Transverse colon (tissue), 4 donors: Measurements from ENCODE around the gene PRPF19. TPM values are rescaled to one million over a fixed set of nuclear protein-coding genes. Genes with fewer than 3 reads are reported as not detected.

Experiments used
- DNase-seq: peaks from one replicate; pipeline ENCODE4 v3.0.0-alpha.2; 2019
- H3K27ac ChIP-seq, 4 donors: fragments of 200-600 bp; sonication (generic); 2 replicates each; pipeline ENCODE4 v1.5.1; 2016 to 2018; ENCODE audit warnings: inconsistent platforms in 4 of 4
- H3K27me3 ChIP-seq: fragments of 200-600 bp; sonication (generic); 2 replicates; pipeline ENCODE4 v1.5.1; 2017; ENCODE audit warnings: inconsistent platforms
- H3K36me3 ChIP-seq, 4 donors: fragments of 200-600 bp; sonication (generic); 2 replicates each; pipeline ENCODE4 v1.5.1; 2017 to 2019; ENCODE audit warnings: inconsistent platforms in 4 of 4
- H3K4me1 ChIP-seq, 4 donors: fragments of 200-600 bp; sonication (generic); 2 replicates each; pipeline ENCODE4 v1.5.1; 2017 to 2020; ENCODE audit warnings: inconsistent platforms in 4 of 4
- H3K4me3 ChIP-seq, 4 donors: fragments of 200-600 bp; sonication (generic); 1 replicate in 1 of 4; 2 replicates in 3 of 4; pipeline versions ENCODE4 v1.5.1 to v1.6.1; 2017 to 2019; ENCODE audit warnings: inconsistent platforms in 4 of 4
- H3K9me3 ChIP-seq, 2 donors: fragments of 200-600 bp; sonication (generic); 2 replicates each; pipeline ENCODE4 v1.5.1; 2017 to 2019; ENCODE audit warnings: inconsistent platforms in 2 of 2
- CTCF ChIP-seq, 5 experiments: fragments of 200-600 bp in 3 of 5; fragments of 450-650 bp in 2 of 5; sonication (generic) in 3 of 5; IDR thresholded peaks; 1 replicate in 2 of 5; 2 replicates in 3 of 5; pipeline ENCODE4 v1.5.1; 2016 to 2017; ENCODE audit warnings: antibody characterized with exemption in 5 of 5, inconsistent platforms in 3 of 5, mild to moderate bottlenecking in 2 of 5, moderate library complexity in 1 of 5
- EP300 ChIP-seq: sonication (generic); formaldehyde crosslinking; IDR thresholded peaks from one replicate; pipeline ENCODE4 v1.6.1; 2017; ENCODE audit warnings: antibody characterized with exemption, low read depth
- POLR2A ChIP-seq: fragments of 450-650 bp; IDR thresholded peaks from one replicate; pipeline ENCODE4 v1.6.1; 2016; ENCODE audit warnings: antibody characterized with exemption, mild to moderate bottlenecking, moderate library complexity
- POLR2AphosphoS5 ChIP-seq, 3 donors: sonication (generic); formaldehyde crosslinking; IDR thresholded peaks; one replicate each; pipeline ENCODE4 v1.6.1; 2016; ENCODE audit warnings: antibody characterized with exemption in 3 of 3
- WGBS, 2 donors: methylation state at CpG; one replicate each; pipeline ENCODE4 v1.1.5; 2018; ENCODE audit warnings: low coverage in 1 of 2; 5-methylcytosine and 5-hydroxymethylcytosine counted together
- in situ Hi-C, 4 donors: fragments of 200-750 bp; cut with MboI; loops; one replicate each; pipeline versions ENCODE4 v1.15.0 to v1.15.1; 2017; ENCODE audit warnings: low sequenced_read_pairs in 3 of 4, low pct_ligation_motif_present in 1 of 4, low pct_unique_long_range_greater_than_20kb in 1 of 4
- intact Hi-C: fragments of 100-400 bp; cut with DNase I; formaldehyde crosslinking; loops from one replicate; pipeline ENCODE4 v1.15.1; 2023; ENCODE audit warnings: low total_unique reads
- total RNA-seq, 4 donors: library from RNA; depleted of rRNA; stranded (reverse); fragments of >200 nt; gene quantifications; one replicate each; pipeline ENCODE4 v1.1.0, GENCODE V29; 2016

PRPF19 gene
- total RNA-seq, 4 donors from 2014 or later, result 15.5 to 70.3 (median 42.8) TPM

- TF ChIP-seq POLR2AphosphoS5 (IDR thresholded peaks at IDR 0.05) (peak; percentile 78 to 86 (median 81)), EP300 (peak; percentile 36), CTCF (IDR thresholded peaks at IDR 0.05) (no peak), POLR2A (peak; percentile 54)
- DNase-seq, result peak; percentile 97
- Histone ChIP-seq H3K4me3 (peak within 1 kb of the TSS; percentile 59 to 96 (median 63)), H3K9me3 (no peaks in the 10 kb centered on the region), H3K4me1 (peaks cover 19 to 39% (median 32%) of the 10 kb centered on the region in 4 donors), H3K27ac (peak within 1 kb of the TSS; percentile 69 to 85 (median 80)), H3K27me3 (no peaks in the 10 kb centered on the region), H3K36me3 (no peaks in the 10 kb centered on the region)
- in situ Hi-C loops, result loop anchor here in 2 of 4 donors (25.0 kb wide), 3 partner anchors 295 to 495 kb away; partner anchors contain the start of genes DDB1 (in 1 of the 2) and TKFC (in 1 of the 2)
- intact Hi-C loops, result no loop called here
- 0% methylated on average over 1 to 43 of the region's 57 CpGs for WGBS, 2 donors
These were observed 64.4 kb downstream of the PRPF19 start, which contains the start of gene CCDC86 for GRCh38 chr11:60841797-60842667. Gene CCDC86, plus strand, starts transcription at chr11:60842113. Its CDS starts 12 bp downstream, at chr11:60842125.

Other genes with a start within 250 kb of the PRPF19 start
- 100 to 1,000 TPM in 1 of 4 donors, 10 to 100 TPM in 3; 22.9 to 141 (median 52.1) TPM for gene MS4A8, start 207.0 kb downstream of the PRPF19 start, total RNA-seq
- gene MS4A18, start 181.9 kb downstream of the PRPF19 start, total RNA-seq, result not detected
- gene MS4A15, start 149.7 kb downstream of the PRPF19 start, total RNA-seq, result not detected
- gene MS4A10, start 121.3 kb downstream of the PRPF19 start, total RNA-seq, result 1 to 10 TPM in 2 of 4 donors, not detected in 2; 1.3 to 2.2 TPM
- 1 to 10 TPM; 1.9 to 9.1 (median 5.5) TPM for gene CCDC86, start 64.5 kb downstream of the PRPF19 start, total RNA-seq
- 10 to 100 TPM in 1 of 4 donors, 1 to 10 TPM in 2, not detected in 1; 3.5 to 36.6 (median 4.5) TPM for gene PTGDR2, start 50.6 kb downstream of the PRPF19 start, total RNA-seq
- gene ZP1, start 39.0 kb downstream of the PRPF19 start, total RNA-seq, result not detected
- gene TMEM109, start 7.6 kb upstream of the PRPF19 start, total RNA-seq, result 10 to 100 TPM; 35.2 to 47.2 (median 45.1) TPM
- 1 to 10 TPM; 1.8 to 7.0 (median 3.5) TPM for gene TMEM132A, start 17.9 kb upstream of the PRPF19 start, total RNA-seq
- 10 to 100 TPM in 3 of 4 donors, 1 to 10 TPM in 1; 8.1 to 18.9 (median 12.6) TPM for gene SLC15A3, start 45.6 kb upstream of the PRPF19 start, total RNA-seq
- gene CD6, start 65.1 kb upstream of the PRPF19 start, total RNA-seq, result 1 to 10 TPM in 3 of 4 donors, not detected in 1; 1.9 to 4.3 (median 3.0) TPM
- 1 to 10 TPM in 3 of 4 donors, not detected in 1; 1.6 to 7.5 (median 3.7) TPM for gene CD5, start 195.9 kb upstream of the PRPF19 start, total RNA-seq